Testis (tissue), 2 donors: ENCODE results near the gene INPP5A.

Experiments used
- CTCF ChIP-seq, 3 experiments: fragments of 450-650 bp in 2 of 3; fragments of 200-600 bp in 1 of 3; sonication (generic) in 1 of 3; IDR thresholded peaks; one replicate each; pipeline ENCODE4 v1.5.1; 2016 to 2019; ENCODE audit warnings: antibody characterized with exemption in 3 of 3, mild to moderate bottlenecking in 2 of 3, moderate library complexity in 1 of 3
- POLR2A ChIP-seq: fragments of 450-650 bp; IDR thresholded peaks from one replicate; pipeline ENCODE4 v1.6.1; 2017; ENCODE audit warnings: antibody characterized with exemption, mild to moderate bottlenecking, moderate library complexity

- no peak for TF ChIP-seq POLR2A
- no peak for TF ChIP-seq CTCF (IDR thresholded peaks at IDR 0.05)
Measured at GRCh38 chr10:132616996-132617736, 79.6 kb downstream of the INPP5A start.
